Tibial artery (tissue), 4 donors: ENCODE measurements around the gene EXOC5.

Source experiments
- DNase-seq, 2 donors: peaks; one replicate each; pipeline ENCODE4 v3.0.0-alpha.2; 2019
- H3K27ac ChIP-seq, 2 donors: fragments of 200-600 bp; sonication (generic) in 1 of 2; 1 replicate in 1 of 2; 2 replicates in 1 of 2; pipeline ENCODE4 v1.5.1; 2018 to 2019; ENCODE audit warnings: mild to moderate bottlenecking in 1 of 2
- H3K27me3 ChIP-seq, 2 donors: fragments of 200-600 bp; sonication (generic) in 1 of 2; one replicate each; pipeline versions ENCODE4 v1.5.1 to v1.6.0; 2016 to 2019
- H3K36me3 ChIP-seq, 3 donors: fragments of 200-600 bp; sonication (generic) in 2 of 3; one replicate each; pipeline ENCODE4 v1.5.1; 2016 to 2019; ENCODE audit warnings: mild to moderate bottlenecking in 2 of 3
- H3K4me1 ChIP-seq, 4 donors: fragments of 200-600 bp; sonication (generic) in 2 of 4; 1 replicate in 3 of 4; 2 replicates in 1 of 4; pipeline ENCODE4 v1.5.1; 2016 to 2019
- H3K4me3 ChIP-seq, 2 donors: fragments of 200-600 bp; sonication (generic) in 1 of 2; 1 replicate in 1 of 2; 2 replicates in 1 of 2; pipeline ENCODE4 v1.5.1; 2018 to 2019; ENCODE audit warnings: mild to moderate bottlenecking in 2 of 2
- H3K9me3 ChIP-seq, 3 donors: fragments of 200-600 bp; sonication (generic) in 1 of 3; one replicate each; pipeline ENCODE4 v1.5.1; 2016 to 2019
- CTCF ChIP-seq, 2 experiments: fragments of 200-600 bp in 1 of 2; fragments of 450-650 bp in 1 of 2; IDR thresholded peaks; one replicate each; pipeline ENCODE4 v1.5.1; 2017 to 2019; ENCODE audit warnings: antibody characterized with exemption in 2 of 2, mild to moderate bottlenecking in 1 of 2, moderate library complexity in 1 of 2
- intact Hi-C: fragments of 100-400 bp; cut with DNase I; formaldehyde crosslinking; loops from one replicate; pipeline ENCODE4 v1.15.0; 2023; ENCODE audit warnings: low total_unique reads

EXOC5 gene

GRCh38 chr14:57299511-57299910 is 30.8 kb upstream of the EXOC5 start:
- H3K4me1 ChIP-seq = no peaks in the 10 kb centered on the region
- intact Hi-C loops = no loop called here
- no peak for TF ChIP-seq CTCF (IDR thresholded peaks at IDR 0.05)
- no peaks in the 10 kb centered on the region for H3K9me3 ChIP-seq
- H3K4me3 ChIP-seq = no peak overlapping the region
- no peaks in the 10 kb centered on the region for H3K27me3 ChIP-seq
- no peaks in the 10 kb centered on the region for H3K36me3 ChIP-seq
- H3K27ac ChIP-seq = no peak overlapping the region
- no peak for DNase-seq

- no peak overlapping the region for H3K4me3 ChIP-seq
- TF ChIP-seq CTCF (IDR thresholded peaks at IDR 0.05) = no peak
- DNase-seq = no peak
- no peaks in the 10 kb centered on the region for H3K9me3 ChIP-seq
- intact Hi-C loops = no loop called here
- H3K4me1 ChIP-seq = no peaks in the 10 kb centered on the region
- no peaks in the 10 kb centered on the region for H3K36me3 ChIP-seq
- H3K27ac ChIP-seq = no peak overlapping the region
- no peaks in the 10 kb centered on the region for H3K27me3 ChIP-seq
Measured at GRCh38 chr14:57297852-57298251, 29.1 kb upstream of the EXOC5 start.

- Histone ChIP-seq H3K9me3 (no peaks in the 10 kb centered on the region), H3K27me3 (no peaks in the 10 kb centered on the region), H3K4me1 (no peaks in the 10 kb centered on the region), H3K36me3 (no peaks in the 10 kb centered on the region), H3K4me3 (no peak overlapping the region), H3K27ac (no peak overlapping the region)
- intact Hi-C loops = no loop called here
- DNase-seq = no peak
- TF ChIP-seq CTCF (IDR thresholded peaks at IDR 0.05) = no peak
Measured at GRCh38 chr14:57295239-57295638, 26.5 kb upstream of the EXOC5 start.

- Histone ChIP-seq H3K36me3 (peaks cover 0 to 10% (median 5%) of the 10 kb centered on the region in 3 donors), H3K9me3 (no peaks in the 10 kb centered on the region), H3K27ac (no peak overlapping the region), H3K4me1 (no peaks in the 10 kb centered on the region), H3K4me3 (no peak overlapping the region), H3K27me3 (no peaks in the 10 kb centered on the region)
- intact Hi-C loops = no loop called here
- TF ChIP-seq CTCF (IDR thresholded peaks at IDR 0.05) = peak in 1 of 2 experiments; percentile 22
- no peak for DNase-seq
Measured at GRCh38 chr14:57293866-57294837, 25.4 kb upstream of the EXOC5 start.

- Histone ChIP-seq H3K4me3 (no peak overlapping the region), H3K9me3 (no peaks in the 10 kb centered on the region), H3K27ac (no peak overlapping the region), H3K27me3 (no peaks in the 10 kb centered on the region), H3K4me1 (no peaks in the 10 kb centered on the region), H3K36me3 (peaks cover 9 to 18% (median 13%) of the 10 kb centered on the region in 3 donors)
- DNase-seq = no peak
- intact Hi-C loops = no loop called here
- TF ChIP-seq CTCF (IDR thresholded peaks at IDR 0.05) = no peak
Measured at GRCh38 chr14:57291692-57292647, 23.3 kb upstream of the EXOC5 start.
